HCEC 1CT (cell line): Measurements from ENCODE around the gene TESK2.

Source experiments
- DNase-seq: peaks from one replicate; pipeline ENCODE4 v3.0.0-alpha.2; 2017

The TESK2 gene

GRCh38 chr1:45465277-45465676, 25.7 kb downstream of the TESK2 start:
- DNase-seq: no peak

- DNase-seq: no peak
These were observed 32.1 kb downstream of the TESK2 start for GRCh38 chr1:45458894-45459293.

- DNase-seq: no peak
These were observed 34.4 kb downstream of the TESK2 start for GRCh38 chr1:45456531-45456930.

GRCh38 chr1:45455162-45455561, 35.8 kb downstream of the TESK2 start:
- DNase-seq: no peak

- DNase-seq: no peak
These were observed 36.5 kb downstream of the TESK2 start for GRCh38 chr1:45454464-45454863.

GRCh38 chr1:45452503-45452902, 38.5 kb downstream of the TESK2 start:
- DNase-seq: no peak

GRCh38 chr1:45448357-45448756, 42.6 kb downstream of the TESK2 start:
- no peak for DNase-seq

GRCh38 chr1:45446950-45447672, 43.9 kb downstream of the TESK2 start:
- no peak for DNase-seq

GRCh38 chr1:45446530-45446929, 44.4 kb downstream of the TESK2 start:
- DNase-seq: no peak

GRCh38 chr1:45444609-45445131, 46.3 kb downstream of the TESK2 start:
- no peak for DNase-seq

- DNase-seq: no peak
These were observed 47.1 kb downstream of the TESK2 start for GRCh38 chr1:45443580-45444446.

- DNase-seq: peak; percentile 67
These were observed 48.7 kb downstream of the TESK2 start for GRCh38 chr1:45442272-45442671.

GRCh38 chr1:45437323-45437722, 53.6 kb downstream of the TESK2 start:
- DNase-seq: no peak

GRCh38 chr1:45430490-45430889, 60.5 kb downstream of the TESK2 start:
- no peak for DNase-seq

- no peak for DNase-seq
These were observed 61.3 kb downstream of the TESK2 start for GRCh38 chr1:45429561-45430159.

- DNase-seq: no peak
These were observed 66.9 kb downstream of the TESK2 start for GRCh38 chr1:45423906-45424678.

GRCh38 chr1:45421935-45422334, 69.0 kb downstream of the TESK2 start:
- DNase-seq: no peak

GRCh38 chr1:45414746-45415145, 76.2 kb downstream of the TESK2 start:
- no peak for DNase-seq

- DNase-seq: no peak
These were observed 78.1 kb downstream of the TESK2 start for GRCh38 chr1:45412899-45413298.

- no peak for DNase-seq
These were observed 79.5 kb downstream of the TESK2 start for GRCh38 chr1:45411510-45411899.

- no peak for DNase-seq
These were observed 80.0 kb downstream of the TESK2 start for GRCh38 chr1:45410850-45411509.

GRCh38 chr1:45409276-45409675, 81.7 kb downstream of the TESK2 start:
- peak; percentile 9 for DNase-seq
